PC-3 (cell line): ENCODE measurements around the gene ZNF625. TPM values are rescaled to one million over a fixed set of nuclear protein-coding genes. Genes with fewer than 3 reads are reported as not detected.

ENCODE experiments used
- ATAC-seq: fragments of 200-7000 bp; cut with Tn5 transposase; 2 replicates; pipeline ENCODE4 v1.9.1; 2020; ENCODE audit warnings: mild to moderate bottlenecking, moderate library complexity
- BruUV-seq: library from RNA; stranded (reverse); fragments of 400-500 nt; replicated peaks from 2 replicates; lab custom pipeline; 2021; lab: Mats Ljungman, UMichigan
- CTCF ChIA-PET: fragments of 300-600 bp; sonication (Branson Sonifier 250); formaldehyde crosslinking; loops from one replicate; lab custom pipeline; 2022; ENCODE audit warnings: antibody characterized with exemption; lab: Charles Lee
- POLR2A ChIA-PET: fragments of 300-600 bp; sonication (Branson Sonifier 250); formaldehyde crosslinking; loops from one replicate; lab custom pipeline; 2022; ENCODE audit warnings: antibody characterized with exemption; ENCODE audit not compliant: unreplicated experiment; lab: Charles Lee
- DNase-seq: peaks from one replicate; pipeline ENCODE4 v3.0.0-alpha.2; 2015
- H2AFZ ChIP-seq: fragments of 300-600 bp; sonication (generic); 2 replicates; pipeline ENCODE4 v1.6.0; 2016; ENCODE audit warnings: antibody characterized with exemption, low read length
- H3F3A ChIP-seq: fragments of 300-600 bp; sonication (generic); one replicate; pipeline ENCODE4 v1.6.0; 2017; ENCODE audit warnings: antibody characterized with exemption, low read length, control low read depth, mild to moderate bottlenecking; ENCODE audit not compliant: unreplicated experiment
- H3K27ac ChIP-seq: fragments of 300-600 bp; sonication (generic); 2 replicates; pipeline ENCODE4 v1.5.1; 2016; ENCODE audit warnings: mild to moderate bottlenecking, low read length
- H3K27me3 ChIP-seq: fragments of 300-600 bp; sonication (generic); 2 replicates; pipeline ENCODE4 v1.6.1; 2016; ENCODE audit warnings: low read length, mixed read lengths
- H3K36me3 ChIP-seq: fragments of 300-600 bp; sonication (generic); 2 replicates; pipeline ENCODE4 v1.6.1; 2016; ENCODE audit warnings: low read depth, mixed run types, low read length, mixed read lengths
- H3K4me1 ChIP-seq: fragments of 300-600 bp; sonication (generic); 2 replicates; pipeline ENCODE4 v1.5.1; 2016; ENCODE audit warnings: low read length; ENCODE audit not compliant: insufficient read depth
- H3K4me2 ChIP-seq: fragments of 300-600 bp; sonication (generic); 2 replicates; pipeline ENCODE4 v1.6.0; 2016; ENCODE audit warnings: low read length
- H3K4me3 ChIP-seq: fragments of 300-600 bp; sonication (generic); 2 replicates; pipeline ENCODE4 v1.5.1; 2016; ENCODE audit warnings: mild to moderate bottlenecking, low read length, mixed read lengths
- H3K79me2 ChIP-seq: fragments of 300-600 bp; sonication (generic); 2 replicates; pipeline ENCODE4 v1.6.1; 2017; ENCODE audit warnings: low read length, mixed read lengths
- H3K9ac ChIP-seq: fragments of 300-600 bp; sonication (generic); 2 replicates; pipeline ENCODE4 v1.6.0; 2016; ENCODE audit warnings: mild to moderate bottlenecking, low read length
- H3K9me2 ChIP-seq: fragments of 300-600 bp; sonication (generic); replicated peaks from 2 replicates; pipeline ENCODE4 v1.6.1; 2016; ENCODE audit warnings: mixed run types, low read length, mixed read lengths
- H3K9me3 ChIP-seq: fragments of 300-600 bp; sonication (generic); 2 replicates; pipeline ENCODE4 v1.6.1; 2016; ENCODE audit warnings: low read length, mixed read lengths
- H4K20me1 ChIP-seq: fragments of 300-600 bp; sonication (generic); 2 replicates; pipeline ENCODE4 v1.6.1; 2016; ENCODE audit warnings: low read length, mixed read lengths
- EZH2 ChIP-seq: fragments of 300-600 bp; sonication (generic); IDR thresholded peaks from one replicate; pipeline ENCODE4 v1.6.1; 2017; ENCODE audit warnings: antibody characterized with exemption, mild to moderate bottlenecking, low read length; ENCODE audit not compliant: unreplicated experiment
- EZH2phosphoT487 ChIP-seq: fragments of 300-600 bp; sonication (generic); IDR thresholded peaks from 2 replicates; pipeline ENCODE4 v1.6.1; 2018; ENCODE audit warnings: mild to moderate bottlenecking, antibody characterized with exemption, low read length, borderline replicate concordance
- intact Hi-C: fragments of 100-400 bp; cut with micrococcal nuclease; formaldehyde crosslinking; loops from 2 replicates; pipeline ENCODE4 v1.9.0; 2023
- total RNA-seq: library from RNA; depleted of rRNA; stranded (reverse); fragments of >200 nt; gene quantifications from 2 replicates; pipeline ENCODE4 v1.2.3, GENCODE V29; 2014
- TF ChIP-seq, protein P1 (sequence below): fragments of 300-600 bp; sonication (generic); conservative IDR thresholded peaks from 2 replicates; pipeline ENCODE4 v1.5.1; 2017; ENCODE audit warnings: antibody characterized with exemption, low read depth, mild to moderate bottlenecking, low read length

ZNF625 gene
- total RNA-seq, 1 experiment from 2014 or later = 7.7 TPM

DNA sequence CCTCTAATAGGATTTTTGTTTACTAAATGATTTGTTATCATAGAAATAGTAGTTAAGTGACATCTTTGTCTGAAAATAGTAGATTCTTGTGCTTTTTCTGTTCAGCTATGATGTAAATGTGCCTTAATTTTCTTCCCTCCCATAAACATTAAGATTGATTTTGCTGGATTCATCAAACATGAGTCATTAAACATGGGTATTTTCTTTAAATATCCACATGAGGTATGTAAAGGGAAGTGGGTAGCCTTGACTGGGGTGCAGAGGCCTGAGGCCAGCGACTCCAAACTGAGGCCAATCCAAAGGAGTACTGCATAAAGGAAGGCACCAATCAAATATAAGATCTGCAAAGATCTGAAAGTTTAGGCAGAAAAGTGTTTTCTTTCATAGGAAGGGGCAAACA, 10.1 kb upstream of the ZNF625 start:
- DNase-seq (no peak), ATAC-seq (no peak)
- Histone ChIP-seq H3K27me3 (no peaks in the 10 kb centered on the region), H3K9me3 (peaks cover 9% of the 10 kb centered on the region), H3K9me2 (no peaks in the 10 kb centered on the region), H3K36me3 (peaks cover 53% of the 10 kb centered on the region), H4K20me1 (no peaks in the 10 kb centered on the region), H3K27ac (no peak overlapping the region), H3K79me2 (peaks cover 41% of the 10 kb centered on the region), H3K9ac (no peak overlapping the region), H3K4me1 (peaks cover 5% of the 10 kb centered on the region; the same call in 1 of the 2 replicates), H2AFZ (no peak overlapping the region), H3K4me3 (no peak overlapping the region), H3K4me2 (no peak overlapping the region), H3F3A (no peaks in the 10 kb centered on the region)
- TF ChIP-seq EZH2 = no peak
- TF ChIP-seq, protein P1, sequence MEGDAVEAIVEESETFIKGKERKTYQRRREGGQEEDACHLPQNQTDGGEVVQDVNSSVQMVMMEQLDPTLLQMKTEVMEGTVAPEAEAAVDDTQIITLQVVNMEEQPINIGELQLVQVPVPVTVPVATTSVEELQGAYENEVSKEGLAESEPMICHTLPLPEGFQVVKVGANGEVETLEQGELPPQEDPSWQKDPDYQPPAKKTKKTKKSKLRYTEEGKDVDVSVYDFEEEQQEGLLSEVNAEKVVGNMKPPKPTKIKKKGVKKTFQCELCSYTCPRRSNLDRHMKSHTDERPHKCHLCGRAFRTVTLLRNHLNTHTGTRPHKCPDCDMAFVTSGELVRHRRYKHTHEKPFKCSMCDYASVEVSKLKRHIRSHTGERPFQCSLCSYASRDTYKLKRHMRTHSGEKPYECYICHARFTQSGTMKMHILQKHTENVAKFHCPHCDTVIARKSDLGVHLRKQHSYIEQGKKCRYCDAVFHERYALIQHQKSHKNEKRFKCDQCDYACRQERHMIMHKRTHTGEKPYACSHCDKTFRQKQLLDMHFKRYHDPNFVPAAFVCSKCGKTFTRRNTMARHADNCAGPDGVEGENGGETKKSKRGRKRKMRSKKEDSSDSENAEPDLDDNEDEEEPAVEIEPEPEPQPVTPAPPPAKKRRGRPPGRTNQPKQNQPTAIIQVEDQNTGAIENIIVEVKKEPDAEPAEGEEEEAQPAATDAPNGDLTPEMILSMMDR = no peak
- TF ChIP-seq EZH2phosphoT487 = no peak
- intact Hi-C loops = no loop called here
- ChIA-PET POLR2A (interaction anchor here (0.6 kb wide), 1 partner anchor 26 kb away, joined by 7 read pairs; the partner anchor contains the start of gene ZNF20), CTCF (no interaction called here)
- BruUV-seq = no TSS peak

DNA sequence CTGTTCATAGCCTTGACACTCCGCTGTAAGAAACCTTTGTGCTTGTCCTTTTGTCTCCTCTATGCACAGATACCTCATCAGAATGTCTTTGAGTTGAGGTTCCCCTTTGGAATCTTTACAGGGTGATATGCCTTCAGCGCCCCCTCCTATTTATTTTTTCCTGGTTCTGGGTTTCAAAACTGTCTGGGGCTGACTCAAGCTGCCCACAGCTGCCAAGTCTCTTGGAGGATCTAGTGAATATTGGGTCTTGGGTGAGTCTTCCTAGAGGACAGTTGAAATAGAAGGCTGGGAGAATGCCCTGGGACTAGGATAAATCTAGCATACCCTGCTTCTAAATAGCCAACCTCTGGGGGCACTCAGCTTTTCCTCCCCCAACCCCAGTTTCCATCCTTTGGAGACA, 7.3 kb upstream of the ZNF625 start:
- CTCF ChIA-PET = no interaction called here
- H3K79me2 ChIP-seq = peaks cover 41% of the 10 kb centered on the region
- H3K4me3 ChIP-seq = peak overlapping the region; percentile 94
- peak overlapping the region; percentile 97 for H3K4me2 ChIP-seq
- ATAC-seq = no peak
- intact Hi-C loops = no loop called here
- peak overlapping the region; percentile 94 for H3K9ac ChIP-seq
- DNase-seq = peak; percentile 6
- no peaks in the 10 kb centered on the region for H3K27me3 ChIP-seq
- no peak for TF ChIP-seq EZH2phosphoT487
- TF ChIP-seq, protein P1 = no peak
- TF ChIP-seq EZH2 = no peak
- POLR2A ChIA-PET = no interaction called here
- peaks cover 13% of the 10 kb centered on the region for H3K9me3 ChIP-seq
- peak overlapping the region; percentile 51 for H3K27ac ChIP-seq
- no peaks in the 10 kb centered on the region for H3F3A ChIP-seq
- TSS peak; percentile 47 for BruUV-seq
- no peaks in the 10 kb centered on the region for H4K20me1 ChIP-seq
- peak overlapping the region; percentile 83 for H2AFZ ChIP-seq
- H3K9me2 ChIP-seq = no peaks in the 10 kb centered on the region
- H3K4me1 ChIP-seq = peaks cover 5% of the 10 kb centered on the region; the same call in 1 of the 2 replicates
- peaks cover 34% of the 10 kb centered on the region for H3K36me3 ChIP-seq
